ENCODE measurements around the gene ZC3H15.
"Not testable (repeated sequence)": the region's sequence is repeated elsewhere in the genome, so short reads cannot be mapped to it uniquely, and the experiment has no call there.

The ZC3H15 gene

DNA sequence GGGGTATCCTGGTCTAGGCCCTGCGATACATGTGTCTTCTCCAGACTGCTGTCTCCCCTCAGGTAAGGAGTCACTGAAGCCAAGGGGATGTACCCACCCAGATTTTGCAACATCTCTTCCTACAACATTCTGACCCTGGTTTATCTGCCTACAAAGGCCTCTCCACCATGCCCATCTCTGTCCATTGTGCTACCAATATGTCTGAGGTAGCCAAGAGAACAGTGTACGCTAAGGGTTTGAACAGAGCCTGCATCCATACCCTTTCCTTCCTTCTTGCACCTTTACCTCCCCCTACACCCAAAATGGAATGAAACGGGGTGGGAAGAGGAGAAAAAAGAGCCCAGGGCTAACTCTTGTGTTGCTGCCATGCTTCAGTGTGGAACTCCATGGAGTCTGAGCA is 11.9 kb downstream of the ZC3H15 start:
- DNase-seq = no peak

DNA sequence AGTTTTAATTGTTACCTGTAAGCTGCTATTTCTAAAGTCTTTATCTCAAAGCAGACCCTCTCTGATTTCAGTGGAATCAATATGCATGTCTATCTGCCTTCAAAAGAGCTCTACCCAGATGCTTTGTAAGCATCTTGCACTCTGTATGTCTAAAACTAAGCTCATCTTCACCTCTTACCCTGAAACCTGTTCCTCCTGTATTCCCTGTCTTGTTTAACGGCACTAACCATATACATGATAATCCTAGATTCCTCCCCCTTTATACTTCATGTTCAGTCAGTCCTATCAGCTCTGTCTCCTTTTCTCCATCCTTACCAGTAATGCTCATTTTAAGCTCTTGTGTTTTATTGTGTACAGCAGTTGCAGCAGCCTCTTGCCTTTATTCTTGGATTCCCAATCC is 12.8 kb downstream of the ZC3H15 start:
- DNase-seq = no peak

DNA sequence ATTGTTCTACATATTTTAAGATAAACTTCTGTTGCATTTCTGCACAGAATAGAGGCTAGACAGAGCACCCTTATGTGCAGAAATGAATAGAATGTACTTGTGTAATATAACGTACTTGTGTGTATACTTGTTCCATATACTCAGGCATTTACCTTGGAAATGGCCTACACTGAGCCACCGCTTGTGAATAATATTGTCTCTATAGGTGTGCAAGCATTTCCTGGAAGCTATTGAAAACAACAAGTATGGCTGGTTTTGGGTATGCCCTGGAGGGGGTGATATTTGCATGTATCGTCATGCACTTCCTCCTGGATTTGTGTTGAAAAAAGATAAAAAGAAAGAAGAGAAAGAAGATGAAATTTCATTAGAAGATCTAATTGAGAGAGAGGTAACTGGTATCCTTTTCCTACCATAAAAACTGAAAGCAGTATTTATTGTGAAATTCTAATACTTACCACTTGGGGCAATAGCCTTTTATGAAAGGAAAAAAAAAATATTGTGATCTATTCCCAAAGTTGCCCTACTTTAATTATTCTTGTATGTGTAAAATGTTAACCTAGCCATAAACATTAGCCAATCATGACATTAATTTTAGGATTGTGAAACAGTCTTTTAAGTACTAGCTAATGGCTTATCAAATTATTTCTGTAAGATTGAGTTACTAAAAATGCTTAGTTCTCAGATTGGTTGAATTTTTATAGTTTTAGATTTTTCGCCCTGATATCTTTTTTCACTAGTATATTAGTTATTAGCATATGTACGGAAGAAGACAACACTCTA is 18.0 kb downstream of the ZC3H15 start:
- no peak for DNase-seq

GRCh38 chr2:186508263-186508662 is 22.2 kb downstream of the ZC3H15 start:
- DNase-seq = no peak

GRCh38 chr2:186515376-186515775 is 29.3 kb downstream of the ZC3H15 start:
- DNase-seq = no peak

GRCh38 chr2:186516396-186516795 is 30.3 kb downstream of the ZC3H15 start:
- no peak for DNase-seq

DNA sequence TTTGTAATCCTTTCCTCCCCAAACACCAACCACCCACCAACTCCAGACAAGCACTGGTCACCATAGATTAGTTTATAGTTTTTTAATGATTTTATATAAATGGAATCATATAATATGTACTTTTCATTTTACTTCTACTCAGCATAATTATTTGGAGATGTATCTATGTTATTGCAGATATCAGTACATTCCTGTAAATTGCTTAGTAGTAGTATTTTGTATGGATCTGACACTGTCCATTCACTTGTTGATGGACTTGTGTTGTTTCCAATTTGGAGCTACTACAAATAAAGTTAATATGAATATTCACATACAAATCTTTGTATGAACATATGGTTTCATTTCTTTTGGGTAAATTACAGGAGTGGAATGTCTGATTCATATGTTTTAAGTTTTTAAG is 31.0 kb downstream of the ZC3H15 start:
- no peak for DNase-seq

DNA sequence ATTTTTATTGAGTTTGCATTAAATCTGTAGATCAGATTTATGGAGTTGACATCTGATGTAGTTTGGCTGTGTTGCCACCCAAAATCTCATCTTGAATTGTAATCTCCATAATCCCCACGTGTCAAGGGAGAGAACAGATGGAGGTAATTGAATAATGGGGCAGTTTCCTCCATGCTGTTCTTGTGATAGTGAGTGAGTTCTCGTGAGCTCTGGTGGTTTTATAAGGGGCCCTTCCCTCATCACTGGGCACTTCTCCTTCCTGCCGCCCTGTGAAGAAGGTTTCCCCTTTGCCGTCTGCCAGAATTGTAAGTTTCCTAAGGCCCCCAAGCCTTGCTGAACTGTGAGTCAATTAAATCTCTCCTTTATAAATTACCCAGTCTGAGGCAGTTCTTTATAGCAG is 32.2 kb downstream of the ZC3H15 start:
- DNase-seq = no peak

DNA sequence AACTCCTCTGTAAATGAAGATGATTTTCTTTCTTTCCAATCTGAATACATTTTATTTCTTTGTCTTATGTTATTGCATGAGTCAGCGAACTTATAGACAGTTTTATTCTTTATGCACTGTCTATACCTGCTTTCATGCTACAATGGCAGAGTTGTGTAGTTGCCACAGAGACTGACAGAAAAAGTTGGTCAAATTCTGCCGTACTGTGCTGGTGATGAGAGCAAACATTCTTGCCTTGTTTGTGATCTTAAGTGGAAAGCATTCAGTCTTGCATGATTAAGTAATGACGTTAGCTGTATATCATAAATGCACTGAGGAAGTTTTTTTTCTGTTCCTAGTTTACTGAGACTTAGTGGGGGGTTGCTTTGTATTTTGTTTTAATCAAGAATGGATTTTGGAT is 32.9 kb downstream of the ZC3H15 start:
- DNase-seq = no peak

DNA sequence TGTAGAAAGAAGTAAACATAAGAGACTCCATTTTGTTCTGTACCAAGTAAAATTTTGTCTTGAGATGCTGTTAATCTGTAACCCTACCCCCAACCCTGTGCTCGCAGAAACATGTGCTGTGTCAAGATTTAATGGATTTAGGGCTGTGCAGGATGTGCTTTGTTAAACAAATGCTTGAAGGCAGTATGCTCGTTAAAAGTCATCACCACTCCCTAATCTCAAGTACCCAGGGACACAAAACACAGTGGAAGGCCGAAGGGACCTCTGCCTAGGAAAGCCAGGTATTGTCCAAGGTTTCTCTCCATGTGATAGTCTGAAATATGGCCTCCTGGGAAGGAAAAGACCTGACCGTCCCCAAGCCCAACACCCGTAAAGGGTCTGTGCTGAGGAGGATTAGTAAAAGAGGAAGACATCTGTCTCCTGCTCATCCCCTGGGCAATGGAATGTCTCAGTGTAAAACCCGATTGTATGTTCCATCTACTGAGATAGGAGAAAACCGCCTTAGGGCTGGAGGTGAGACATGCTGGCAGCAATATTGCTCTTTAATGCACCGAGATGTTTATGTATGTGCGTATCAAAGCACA is 35.6 kb downstream of the ZC3H15 start:
- DNase-seq = not testable (repeated sequence)

- no peak for DNase-seq
Observed at GRCh38 chr2:186522450-186522849, 36.4 kb downstream of the ZC3H15 start.

DNA sequence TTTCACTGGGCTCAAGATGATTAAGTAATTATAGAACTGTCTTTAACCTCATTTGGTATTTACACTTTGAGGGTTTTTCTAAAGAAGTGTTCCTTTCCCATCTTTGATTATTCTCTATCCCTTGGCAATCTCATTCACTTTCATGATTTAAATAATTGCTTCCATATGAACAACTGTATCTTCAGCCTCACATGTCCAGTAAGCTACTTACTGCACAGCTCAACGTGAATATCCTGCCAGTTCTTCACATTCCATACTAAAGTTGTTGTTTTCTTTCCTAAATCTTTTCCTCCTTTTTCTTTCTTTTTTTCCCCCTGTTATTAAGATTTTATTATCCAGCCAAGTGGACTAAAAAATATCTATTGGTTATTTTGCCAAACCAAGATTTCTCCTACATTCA is 37.7 kb downstream of the ZC3H15 start:
- DNase-seq = no peak

- no peak for DNase-seq
Observed at GRCh38 chr2:186526281-186526680, 40.2 kb downstream of the ZC3H15 start.

- DNase-seq = no peak
Observed at GRCh38 chr2:186530314-186530713, 44.3 kb downstream of the ZC3H15 start.

DNA sequence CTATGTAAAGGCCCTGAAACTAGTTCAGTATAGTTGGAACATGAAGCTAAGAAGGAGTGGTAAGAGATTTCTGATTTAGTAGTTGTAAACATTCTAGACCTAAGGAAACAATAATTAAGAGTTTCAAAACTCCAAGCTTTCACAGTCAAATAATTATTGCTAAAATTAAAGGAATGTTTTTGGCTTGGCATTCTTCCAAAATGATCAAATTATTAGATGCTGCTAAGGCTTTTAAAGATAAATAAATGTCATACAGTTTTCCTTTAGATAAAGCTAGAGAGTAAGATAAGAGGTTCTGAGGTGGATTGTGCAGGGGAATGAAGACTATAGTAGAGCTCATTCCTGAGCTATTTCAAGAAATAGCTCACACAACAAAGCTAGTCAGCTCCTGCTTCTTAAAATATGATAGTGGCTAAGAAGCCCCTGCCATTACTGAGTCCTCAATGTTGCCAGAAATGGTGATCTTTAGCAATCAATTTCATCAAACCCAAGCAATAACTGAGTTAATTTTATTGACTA is 45.3 kb downstream of the ZC3H15 start:
- no peak for DNase-seq

- DNase-seq = no peak
Observed at GRCh38 chr2:186532891-186533290, 46.8 kb downstream of the ZC3H15 start.

DNA sequence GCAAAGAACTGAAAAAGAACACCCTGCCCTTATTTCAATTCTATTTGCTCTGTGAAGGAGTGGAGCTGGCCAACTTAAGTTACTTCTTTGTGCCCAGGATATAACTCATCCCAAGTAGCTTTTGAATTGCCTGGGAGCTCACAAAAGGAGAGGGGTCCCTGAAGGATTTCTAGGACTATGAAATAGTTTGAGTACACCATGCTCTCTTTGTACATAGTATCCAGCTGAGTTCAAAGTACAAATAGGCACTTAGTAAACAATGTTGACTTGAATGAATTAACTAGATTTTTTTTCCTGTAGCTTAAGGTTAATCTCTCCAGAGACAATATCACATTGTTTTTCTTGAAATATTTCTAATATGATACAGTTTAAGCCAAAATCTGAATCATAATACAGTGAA is 47.7 kb downstream of the ZC3H15 start:
- no peak for DNase-seq

DNA sequence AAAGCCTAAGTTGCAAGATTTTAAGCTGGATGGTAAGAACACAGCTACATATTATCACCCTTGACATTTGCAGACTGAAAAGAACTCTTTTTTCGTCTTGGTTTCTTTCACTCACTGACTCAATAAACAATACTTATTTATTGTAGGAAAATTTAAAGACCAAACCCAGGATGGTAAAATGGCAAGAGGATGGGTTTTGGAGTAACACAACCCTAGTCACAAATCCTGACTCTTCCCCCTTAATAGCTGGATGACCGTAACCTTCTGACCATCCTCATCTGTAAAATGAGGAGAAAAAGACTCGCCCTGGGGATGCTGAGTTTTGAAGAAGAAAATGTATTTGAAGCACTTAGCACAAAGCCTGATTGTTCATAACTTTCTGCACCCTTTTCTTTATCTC is 48.3 kb downstream of the ZC3H15 start:
- no peak for DNase-seq

DNA sequence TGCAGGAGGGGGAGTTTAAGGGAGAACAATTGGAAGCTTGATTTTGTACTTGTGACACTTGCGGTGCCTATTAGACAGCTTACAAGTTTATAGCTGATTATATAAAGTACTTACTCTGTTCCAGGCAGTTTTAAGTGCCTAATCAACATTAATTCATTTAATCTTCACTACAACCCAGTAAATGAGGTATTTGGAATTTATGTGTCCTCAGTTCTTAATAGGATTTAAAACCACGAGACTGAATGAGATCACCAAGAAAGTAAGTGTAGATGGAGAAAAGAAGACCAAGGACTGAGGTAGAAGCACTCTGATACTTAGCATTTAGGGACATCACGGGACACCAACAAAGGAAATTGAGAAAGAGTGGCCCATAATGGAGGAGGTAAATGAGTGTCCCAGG is 49.8 kb downstream of the ZC3H15 start:
- DNase-seq = no peak

- no peak for DNase-seq
Observed at GRCh38 chr2:186537019-186537418, 51.0 kb downstream of the ZC3H15 start.

DNA sequence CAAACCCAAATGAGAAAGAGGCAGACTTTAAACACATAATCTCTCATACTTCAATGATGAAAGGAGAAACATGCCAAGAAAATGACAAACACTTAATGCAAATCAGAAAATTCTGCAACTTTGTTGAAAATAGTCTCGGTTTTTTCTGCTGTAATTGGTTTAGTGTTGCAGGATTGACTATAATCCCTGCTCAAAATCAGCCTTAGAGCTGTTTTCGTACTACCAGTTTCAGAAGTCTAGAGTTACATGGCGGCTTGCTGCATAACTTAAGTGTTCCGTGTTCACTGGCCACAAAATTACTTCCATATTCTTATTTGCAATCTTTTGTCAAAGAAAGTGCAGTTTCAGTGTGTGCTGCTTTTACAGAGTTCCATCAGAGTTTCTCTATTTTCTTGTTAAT is 54.9 kb downstream of the ZC3H15 start:
- no peak for DNase-seq

GRCh38 chr2:186542002-186542401 is 55.9 kb downstream of the ZC3H15 start:
- DNase-seq = no peak

- no peak for DNase-seq
Observed at GRCh38 chr2:186543561-186544131, 57.6 kb downstream of the ZC3H15 start.

DNA sequence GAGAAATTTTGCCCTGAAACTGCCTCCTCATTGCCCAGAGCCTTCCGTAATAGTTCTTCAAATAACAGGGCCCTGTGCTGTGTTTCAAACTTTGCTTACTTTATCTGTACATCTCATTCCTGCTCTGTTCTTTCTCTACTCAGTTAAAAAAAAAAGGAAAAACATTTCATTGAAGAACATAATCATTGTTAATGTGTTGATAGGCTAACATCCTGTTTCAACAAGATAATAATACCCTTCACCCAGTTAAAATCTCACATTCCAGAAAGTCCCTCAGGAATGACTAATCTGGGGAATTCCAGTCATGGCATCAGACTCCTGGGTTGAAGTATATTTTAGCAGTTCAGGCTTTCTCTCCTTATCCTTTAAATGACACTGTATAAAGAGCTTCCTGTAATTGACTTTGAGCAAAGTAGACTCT is 58.2 kb downstream of the ZC3H15 start:
- no peak for DNase-seq

Data from bone marrow (tissue), 2 donors.